CD4-positive, alpha-beta T cell treated with Interleukin-15 for 4 hours (primary cell): ENCODE measurements around the gene STMN3.
"Not testable (repeated sequence)": the region's sequence is repeated elsewhere in the genome, so short reads cannot be mapped to it uniquely, and the experiment has no call there.

Source experiments
- DNase-seq: peaks from one replicate; pipeline ENCODE4 v3.0.0-alpha.2; 2020; ENCODE audit warnings: low spot score

Gene STMN3

GRCh38 chr20:63635431-63636141 is 17.6 kb downstream of the STMN3 start:
- peak; percentile 82 for DNase-seq

GRCh38 chr20:63633732-63634131 is 19.5 kb downstream of the STMN3 start:
- DNase-seq = no peak

GRCh38 chr20:63631426-63631825 is 21.8 kb downstream of the STMN3 start:
- not testable (repeated sequence) for DNase-seq

GRCh38 chr20:63630956-63631355 is 22.3 kb downstream of the STMN3 start:
- not testable (repeated sequence) for DNase-seq

- peak; percentile 66 for DNase-seq
Measured at GRCh38 chr20:63628246-63628975, 24.8 kb downstream of the STMN3 start.

GRCh38 chr20:63627751-63628245 is 25.4 kb downstream of the STMN3 start:
- DNase-seq = no peak

- peak; percentile 94 for DNase-seq
Measured at GRCh38 chr20:63627129-63627750, 26.0 kb downstream of the STMN3 start.

- peak; percentile 72 for DNase-seq
Measured at GRCh38 chr20:63626424-63627128, 26.6 kb downstream of the STMN3 start, which contains the start of gene GMEB2. GMEB2 (minus strand) TSS chr20:63627101; CDS start chr20:63619397, 7,704 bp downstream.

- DNase-seq = peak; percentile 7
Measured at GRCh38 chr20:63625771-63626423, 27.3 kb downstream of the STMN3 start.

- no peak for DNase-seq
Measured at GRCh38 chr20:63624486-63624885, 28.7 kb downstream of the STMN3 start.

- DNase-seq = no peak
Measured at GRCh38 chr20:63622732-63623131, 30.5 kb downstream of the STMN3 start.

GRCh38 chr20:63622096-63622495 is 31.1 kb downstream of the STMN3 start:
- DNase-seq = no peak

GRCh38 chr20:63620991-63621390 is 32.2 kb downstream of the STMN3 start:
- no peak for DNase-seq

GRCh38 chr20:63619505-63619904 is 33.7 kb downstream of the STMN3 start:
- DNase-seq = no peak

- no peak for DNase-seq
Measured at GRCh38 chr20:63619086-63619485, 34.1 kb downstream of the STMN3 start.

- no peak for DNase-seq
Measured at GRCh38 chr20:63618291-63618980, 34.8 kb downstream of the STMN3 start.

- no peak for DNase-seq
Measured at GRCh38 chr20:63617876-63618265, 35.4 kb downstream of the STMN3 start.

GRCh38 chr20:63617092-63617875 is 35.9 kb downstream of the STMN3 start:
- DNase-seq = no peak

GRCh38 chr20:63613863-63614594 is 39.2 kb downstream of the STMN3 start:
- DNase-seq = not testable (repeated sequence)
